A549 treated with GW870086 at 1 μM for 4 hours (cell line): ENCODE measurements around the gene MYO1D. TPM values are rescaled to one million over a fixed set of nuclear protein-coding genes. Genes with fewer than 3 reads are reported as not detected.

ENCODE experiments used
- total RNA-seq: library from RNA; stranded (reverse); fragments of 200-300 nt; extraction: Qiagen RNA extraction; gene quantifications from 5 replicates; pipeline ENCODE4 v1.2.3, GENCODE V29; 2022; ENCODE audit warnings: low read depth

Gene MYO1D
- 1.6 to 3.3 TPM (median 2.6 TPM) in 5 replicates for total RNA-seq

DNA sequence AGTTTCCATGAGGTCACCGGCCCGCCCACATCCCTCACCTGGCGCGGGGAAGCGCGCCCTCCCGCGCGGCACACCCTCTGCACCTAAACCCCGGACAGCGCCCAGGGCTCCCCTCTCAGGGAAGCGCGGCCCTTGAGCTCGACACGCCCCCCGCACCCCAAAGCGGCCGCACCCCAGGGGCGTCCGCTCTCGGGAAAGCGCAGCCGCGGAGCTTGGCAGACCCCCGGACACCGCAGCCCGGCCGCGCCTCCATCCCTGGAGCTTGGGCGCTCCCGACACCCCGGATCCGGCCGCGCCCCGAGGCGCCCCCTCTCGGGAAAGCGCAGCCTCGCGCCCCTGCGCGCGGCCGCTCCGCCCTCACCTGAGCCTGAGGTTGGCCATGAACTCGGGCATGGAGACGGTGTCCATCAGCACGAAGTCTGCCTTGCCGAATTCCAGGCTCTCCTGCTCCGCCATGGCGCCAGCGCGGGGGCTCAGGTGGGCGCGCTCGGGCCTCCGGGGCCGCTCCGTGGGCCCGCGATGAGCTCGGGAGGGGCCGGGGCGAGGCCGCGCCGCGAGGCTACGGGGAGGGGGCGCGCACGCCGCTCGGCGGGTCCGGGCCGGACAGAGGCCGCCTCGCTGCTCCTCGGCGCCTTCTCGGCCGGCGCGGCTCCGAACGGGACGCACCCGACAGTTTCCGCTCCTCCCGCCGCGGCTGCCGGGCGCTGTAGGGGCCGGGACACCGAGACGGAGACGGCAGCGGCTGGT, at the start of gene MYO1D:
Gene MYO1D (minus strand): TSS at position 708 of the 747 bp plus-strand sequence. CDS start 252 bp downstream, at position 456.

GRCh38 chr17:32486701-32487472, 390.0 kb downstream of the MYO1D start, which contains the start of gene CDK5R1:
Gene CDK5R1 (plus strand): TSS chr17:32486993. CDS start chr17:32487621, 628 bp downstream.

DNA sequence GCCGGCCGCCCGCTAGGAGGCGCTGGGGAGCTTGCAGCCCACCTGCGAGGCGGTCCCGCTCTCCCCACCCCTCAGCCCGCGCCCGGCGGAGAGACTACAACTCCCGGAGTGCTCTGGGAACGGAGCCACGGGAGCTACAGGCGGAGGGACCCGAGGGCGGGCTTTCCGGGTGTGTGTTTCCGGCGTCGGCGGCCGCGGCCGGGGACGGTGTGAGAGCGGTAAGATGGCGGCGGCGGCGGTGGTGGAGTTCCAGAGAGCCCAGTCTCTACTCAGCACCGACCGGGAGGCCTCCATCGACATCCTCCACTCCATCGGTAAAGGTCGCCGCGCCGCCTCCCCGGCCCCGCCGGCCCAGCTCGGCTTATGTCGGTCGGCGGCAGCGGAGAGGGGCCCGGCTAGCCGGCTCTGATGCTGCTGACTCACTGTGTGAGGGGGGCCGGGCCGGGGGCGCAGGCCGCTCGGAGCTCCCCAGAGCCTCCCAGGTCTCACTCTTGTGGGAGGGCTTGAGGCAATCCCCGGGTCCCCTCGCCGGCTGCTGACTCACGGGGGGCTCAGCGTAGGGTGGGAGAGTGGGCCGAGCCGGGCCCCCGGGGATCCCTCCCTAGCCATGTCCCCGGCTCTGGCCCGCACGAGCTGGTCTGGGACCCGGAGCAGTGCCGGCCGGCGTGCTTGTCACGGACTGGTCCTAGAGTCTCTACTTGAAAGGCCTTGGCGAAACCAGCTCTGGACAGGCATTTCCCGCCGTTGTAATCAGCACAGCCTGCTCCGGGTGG, 432.4 kb downstream of the MYO1D start, which contains the start of gene PSMD11:
Gene PSMD11 (plus strand): TSS at position 210 of the 773 bp plus-strand sequence. CDS start 14 bp downstream, at position 224.

Other genes starting within 250 kb of the MYO1D start
- gene TMEM98, start 51.0 kb upstream of the MYO1D start, total RNA-seq: 44.8 to 51.1 TPM (median 47.5 TPM) in 5 replicates
- gene SPACA3, start 114.7 kb upstream of the MYO1D start, total RNA-seq: not detected in 5 replicates